HUES48 (cell line): ENCODE results near the gene RP9.

ENCODE experiments used
- H3K27ac ChIP-seq: one replicate; pipeline ENCODE4 v1.7.0; 2013; ENCODE audit warnings: low read depth, low read length, inconsistent platforms
- H3K27me3 ChIP-seq: 2 replicates; pipeline ENCODE4 v1.6.1; 2013; ENCODE audit warnings: mild to moderate bottlenecking, low read length; ENCODE audit not compliant: control insufficient read depth, insufficient read depth
- H3K36me3 ChIP-seq: 2 replicates; pipeline ENCODE4 v1.6.1; 2013; ENCODE audit warnings: low read length; ENCODE audit not compliant: control insufficient read depth, insufficient read depth
- H3K4me1 ChIP-seq: 2 replicates; pipeline ENCODE4 v1.6.1; 2013; ENCODE audit warnings: mild to moderate bottlenecking, low read length; ENCODE audit not compliant: control insufficient read depth, insufficient read depth
- H3K4me3 ChIP-seq: 2 replicates; pipeline ENCODE4 v1.5.1; 2013; ENCODE audit warnings: mild to moderate bottlenecking, low read depth, low read length
- H3K9ac ChIP-seq: 2 replicates; pipeline ENCODE4 v1.6.1; 2013; ENCODE audit warnings: mild to moderate bottlenecking, low read depth, low read length, moderate library complexity
- H3K9me3 ChIP-seq: 2 replicates; pipeline ENCODE4 v1.6.1; 2013; ENCODE audit warnings: low read length; ENCODE audit not compliant: control insufficient read depth, insufficient read depth

RP9 gene

GRCh38 chr7:33109005-33109757 is at the start of gene RP9:
RP9 (minus strand) TSS chr7:33109404; CDS start chr7:33109372, 32 bp downstream.
- peak within 1 kb of the TSS; percentile 77 for H3K27ac ChIP-seq

GRCh38 chr7:33157781-33158180 is 48.6 kb upstream of the RP9 start:
- Histone ChIP-seq H3K4me3 (no peak overlapping the region), H3K9me3 (no peaks in the 10 kb centered on the region), H3K27me3 (no peaks in the 10 kb centered on the region), H3K27ac (no peak overlapping the region), H3K36me3 (no peaks in the 10 kb centered on the region), H3K9ac (no peak overlapping the region), H3K4me1 (no peaks in the 10 kb centered on the region)

More at GRCh38 chr7:33109005-33109757, at the start of gene RP9:
- no peaks in the 10 kb centered on the region for H3K36me3 ChIP-seq
- peak within 1 kb of the TSS; percentile 75 for H3K9ac ChIP-seq
- H3K27me3 ChIP-seq, result peaks cover 5% of the 10 kb centered on the region; the same call in 1 of the 2 replicates
- H3K4me3 ChIP-seq, result peak within 1 kb of the TSS; percentile 82
- H3K9me3 ChIP-seq, result no peaks in the 10 kb centered on the region
- H3K4me1 ChIP-seq, result peaks cover 16% of the 10 kb centered on the region; the same call in 1 of the 2 replicates

GRCh38 chr7:33157311-33157710 is 48.1 kb upstream of the RP9 start:
- H3K27ac ChIP-seq, result no peak overlapping the region
- no peaks in the 10 kb centered on the region for H3K36me3 ChIP-seq
- H3K27me3 ChIP-seq, result no peaks in the 10 kb centered on the region
- no peaks in the 10 kb centered on the region for H3K9me3 ChIP-seq
- H3K4me3 ChIP-seq, result no peak overlapping the region
- H3K9ac ChIP-seq, result no peak overlapping the region
- H3K4me1 ChIP-seq, result no peaks in the 10 kb centered on the region

- no peaks in the 10 kb centered on the region for H3K36me3 ChIP-seq
- no peak overlapping the region for H3K4me3 ChIP-seq
- H3K27me3 ChIP-seq, result no peaks in the 10 kb centered on the region
- H3K9ac ChIP-seq, result no peak overlapping the region
- H3K27ac ChIP-seq, result no peak overlapping the region
- no peaks in the 10 kb centered on the region for H3K9me3 ChIP-seq
- H3K4me1 ChIP-seq, result no peaks in the 10 kb centered on the region
These were observed 47.2 kb upstream of the RP9 start for GRCh38 chr7:33156441-33156840.

- no peaks in the 10 kb centered on the region for H3K4me1 ChIP-seq
- no peak overlapping the region for H3K27ac ChIP-seq
- no peaks in the 10 kb centered on the region for H3K9me3 ChIP-seq
- H3K4me3 ChIP-seq, result no peak overlapping the region
- H3K36me3 ChIP-seq, result no peaks in the 10 kb centered on the region
- H3K27me3 ChIP-seq, result no peaks in the 10 kb centered on the region
- H3K9ac ChIP-seq, result no peak overlapping the region
These were observed 46.6 kb upstream of the RP9 start for GRCh38 chr7:33155811-33156210.

- Histone ChIP-seq H3K27ac (no peak overlapping the region), H3K4me1 (no peaks in the 10 kb centered on the region), H3K27me3 (no peaks in the 10 kb centered on the region), H3K9me3 (no peaks in the 10 kb centered on the region), H3K9ac (no peak overlapping the region), H3K36me3 (no peaks in the 10 kb centered on the region), H3K4me3 (no peak overlapping the region)
These were observed 42.9 kb upstream of the RP9 start for GRCh38 chr7:33152087-33152486.

GRCh38 chr7:33145156-33145555 is 36.0 kb upstream of the RP9 start:
- peaks cover 10% of the 10 kb centered on the region; the same call in 1 of the 2 replicates for H3K4me1 ChIP-seq
- H3K4me3 ChIP-seq, result no peak overlapping the region
- H3K27me3 ChIP-seq, result no peaks in the 10 kb centered on the region
- H3K27ac ChIP-seq, result no peak overlapping the region
- H3K36me3 ChIP-seq, result no peaks in the 10 kb centered on the region
- H3K9me3 ChIP-seq, result no peaks in the 10 kb centered on the region
- H3K9ac ChIP-seq, result no peak overlapping the region

GRCh38 chr7:33143996-33144718 is 35.0 kb upstream of the RP9 start:
- Histone ChIP-seq H3K27me3 (no peaks in the 10 kb centered on the region), H3K36me3 (no peaks in the 10 kb centered on the region), H3K4me1 (peaks cover 10% of the 10 kb centered on the region; the same call in 1 of the 2 replicates), H3K9me3 (no peaks in the 10 kb centered on the region), H3K9ac (no peak overlapping the region), H3K4me3 (no peak overlapping the region), H3K27ac (no peak overlapping the region)

- Histone ChIP-seq H3K27ac (no peak overlapping the region), H3K9me3 (no peaks in the 10 kb centered on the region), H3K4me1 (peaks cover 10% of the 10 kb centered on the region; the same call in 1 of the 2 replicates)
These were observed 33.4 kb upstream of the RP9 start for GRCh38 chr7:33142585-33142984.

GRCh38 chr7:33137103-33137502 is 27.9 kb upstream of the RP9 start:
- Histone ChIP-seq H3K9ac (no peak overlapping the region), H3K4me1 (no peaks in the 10 kb centered on the region), H3K27ac (no peak overlapping the region), H3K36me3 (no peaks in the 10 kb centered on the region), H3K27me3 (no peaks in the 10 kb centered on the region), H3K4me3 (no peak overlapping the region), H3K9me3 (no peaks in the 10 kb centered on the region)

More at GRCh38 chr7:33142585-33142984, 33.4 kb upstream of the RP9 start:
- Histone ChIP-seq H3K36me3 (no peaks in the 10 kb centered on the region), H3K27me3 (no peaks in the 10 kb centered on the region), H3K4me3 (no peak overlapping the region), H3K9ac (no peak overlapping the region)

GRCh38 chr7:33130184-33130583 is 21.0 kb upstream of the RP9 start:
- H3K9ac ChIP-seq, result no peak overlapping the region
- H3K27ac ChIP-seq, result no peak overlapping the region
- H3K9me3 ChIP-seq, result no peaks in the 10 kb centered on the region
- H3K27me3 ChIP-seq, result no peaks in the 10 kb centered on the region
- H3K4me3 ChIP-seq, result peak overlapping the region; percentile 83
- H3K36me3 ChIP-seq, result no peaks in the 10 kb centered on the region
- peaks cover 4% of the 10 kb centered on the region; the same call in 1 of the 2 replicates for H3K4me1 ChIP-seq
